HTERT RPE-1 (cell line): Measurements from ENCODE around the gene UBTD1.
"Not testable (repeated sequence)": the region's sequence is repeated elsewhere in the genome, so short reads cannot be mapped to it uniquely, and the experiment has no call there.

ENCODE experiments used
- in situ Hi-C: fragments of 300-500 bp; cut with MboI; formaldehyde crosslinking; loops from 4 replicates; pipeline ENCODE4 v1.14.3; 2020; ENCODE audit warnings: low sequenced_read_pairs

UBTD1 gene

GRCh38 chr10:97498841-97499560 is at the start of gene UBTD1:
TSS of gene UBTD1 (plus strand) at chr10:97498924. CDS start at chr10:97499204, 280 bp downstream.
- in situ Hi-C loops = no loop called here

GRCh38 chr10:97450828-97451227 is 47.9 kb upstream of the UBTD1 start:
- in situ Hi-C loops = no loop called here

DNA sequence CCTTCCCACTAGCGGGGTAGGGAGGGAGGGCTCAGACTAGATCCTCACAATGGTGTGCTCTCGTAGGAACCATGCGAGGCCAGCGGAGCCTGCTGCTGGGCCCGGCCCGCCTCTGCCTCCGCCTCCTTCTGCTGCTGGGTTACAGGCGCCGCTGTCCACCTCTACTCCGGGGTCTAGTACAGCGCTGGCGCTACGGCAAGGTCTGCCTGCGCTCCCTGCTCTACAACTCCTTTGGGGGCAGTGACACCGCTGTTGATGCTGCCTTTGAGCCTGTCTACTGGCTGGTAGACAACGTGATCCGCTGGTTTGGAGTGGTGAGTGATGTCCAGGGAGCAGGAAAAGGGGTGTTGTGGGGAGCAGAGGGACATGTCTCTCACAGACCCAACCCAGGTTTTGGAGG is 47.1 kb upstream of the UBTD1 start:
- in situ Hi-C loops = no loop called here

GRCh38 chr10:97452352-97452751 is 46.4 kb upstream of the UBTD1 start:
- in situ Hi-C loops = no loop called here

DNA sequence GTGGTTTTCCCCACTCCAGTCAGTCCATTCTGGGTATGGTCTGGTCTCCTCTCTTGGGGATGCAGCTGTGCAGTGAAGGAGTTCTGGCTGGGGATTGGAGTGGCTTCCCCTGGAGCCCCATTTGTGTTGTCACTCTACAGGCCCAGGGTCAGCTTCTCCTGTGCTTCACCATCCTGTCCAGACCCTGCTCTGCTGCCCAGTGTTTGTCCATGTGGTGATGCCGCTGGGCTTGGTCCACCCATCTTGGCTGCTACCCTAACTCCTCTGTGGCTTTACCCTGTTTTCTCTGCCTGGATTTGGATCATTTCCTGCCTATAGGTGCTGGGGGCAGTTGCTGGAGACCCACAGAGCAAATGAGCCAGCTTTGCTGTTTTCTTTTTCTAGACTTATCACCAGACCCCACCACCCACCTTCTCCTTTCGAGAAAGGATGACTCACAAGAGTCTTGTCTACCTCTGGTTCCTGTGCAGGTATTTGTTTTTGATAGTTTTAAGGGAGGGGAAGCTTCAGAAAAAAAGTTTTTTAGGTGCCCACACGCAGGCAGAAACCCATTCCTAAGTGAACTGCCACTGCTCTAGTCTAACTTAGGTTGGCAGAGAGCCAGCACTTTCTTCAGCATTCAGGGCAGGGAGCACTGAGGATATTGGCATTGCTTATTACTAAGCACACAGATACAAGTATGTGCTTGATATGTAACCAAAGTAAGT is 44.2 kb upstream of the UBTD1 start:
- in situ Hi-C loops = no loop called here

- in situ Hi-C loops = no loop called here
Observed at GRCh38 chr10:97456034-97456685, 42.6 kb upstream of the UBTD1 start.

GRCh38 chr10:97456686-97457065 is 42.0 kb upstream of the UBTD1 start:
- in situ Hi-C loops = no loop called here

- in situ Hi-C loops = no loop called here
Observed at GRCh38 chr10:97459111-97459510, 39.6 kb upstream of the UBTD1 start.

DNA sequence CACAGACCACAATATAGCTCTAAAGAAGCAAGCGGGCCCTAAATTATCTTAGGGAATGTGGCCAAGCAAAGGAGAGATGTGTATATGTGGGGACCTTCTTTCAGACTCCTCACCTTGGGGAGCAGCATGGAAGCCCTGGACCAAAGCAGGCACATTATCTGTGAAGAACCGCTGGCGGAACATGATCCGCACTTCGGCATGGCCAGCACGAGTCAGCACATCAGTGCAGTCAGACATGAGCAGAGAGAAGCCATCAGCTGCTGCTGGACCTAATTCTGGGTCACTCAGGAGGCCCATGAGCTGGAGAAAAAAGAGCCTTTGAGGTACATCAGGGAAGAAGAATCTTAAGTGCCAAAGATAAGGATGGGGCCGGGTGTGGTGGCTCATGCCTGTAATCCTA is 38.8 kb upstream of the UBTD1 start:
- in situ Hi-C loops = no loop called here

DNA sequence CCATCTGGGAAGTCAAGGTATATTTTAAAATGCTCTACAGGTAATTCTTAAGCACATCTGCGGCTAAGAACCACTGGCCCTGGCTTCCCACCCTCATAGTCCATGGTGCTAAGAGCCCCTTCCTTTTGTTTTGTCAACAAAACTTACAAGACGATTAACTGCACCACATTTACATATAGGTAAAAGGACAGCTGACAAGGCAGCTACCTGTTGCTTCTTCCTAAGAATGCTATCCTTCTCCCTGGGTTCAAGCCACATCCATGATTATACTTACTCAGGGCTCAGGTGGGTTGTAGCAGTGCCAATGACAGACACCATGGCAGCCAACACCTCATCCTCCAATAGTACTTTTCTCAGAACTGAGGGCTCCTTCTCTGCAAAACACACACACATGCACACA is 36.4 kb upstream of the UBTD1 start:
- in situ Hi-C loops = no loop called here

- in situ Hi-C loops = no loop called here
Observed at GRCh38 chr10:97463363-97464132, 35.2 kb upstream of the UBTD1 start.

DNA sequence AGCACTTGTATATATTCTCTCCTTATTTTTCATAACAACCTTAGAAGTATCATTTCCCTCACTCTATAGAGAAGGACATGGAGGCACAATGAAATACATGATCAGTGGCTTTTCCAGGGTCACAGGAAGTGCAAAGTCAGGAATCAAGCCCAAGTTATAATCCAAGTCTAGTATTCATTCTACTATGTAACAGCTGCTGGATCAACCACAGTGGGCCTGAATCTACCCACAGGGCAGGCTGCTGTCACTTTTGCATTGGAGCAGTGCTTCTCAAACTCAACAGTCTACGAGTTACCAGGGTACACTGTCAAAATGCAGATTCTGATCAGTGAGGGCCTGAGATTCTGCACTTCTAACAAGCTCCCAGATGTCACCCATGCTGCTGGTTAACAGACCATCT is 34.5 kb upstream of the UBTD1 start:
- in situ Hi-C loops = no loop called here

GRCh38 chr10:97465982-97466381 is 32.7 kb upstream of the UBTD1 start:
- in situ Hi-C loops = no loop called here

DNA sequence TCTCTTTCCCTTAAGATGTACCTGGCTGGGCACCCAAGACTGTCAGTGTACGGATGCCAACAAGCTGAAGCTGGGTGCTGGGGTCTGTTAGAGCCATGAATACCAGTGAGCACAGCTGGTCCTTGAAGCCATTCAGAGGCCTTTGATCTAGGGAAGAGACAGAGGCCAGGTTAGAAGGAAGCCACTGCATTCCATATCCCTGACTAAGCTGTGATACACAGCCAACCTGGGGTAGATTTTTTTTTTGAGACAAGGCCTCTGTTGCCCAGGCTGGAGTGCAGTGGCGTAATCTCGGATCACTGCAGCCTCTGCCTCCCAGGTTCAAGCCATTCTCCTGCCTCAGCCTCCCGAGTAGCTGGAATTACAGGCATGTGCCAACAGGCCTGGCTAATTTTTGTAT is 32.0 kb upstream of the UBTD1 start:
- in situ Hi-C loops = no loop called here

DNA sequence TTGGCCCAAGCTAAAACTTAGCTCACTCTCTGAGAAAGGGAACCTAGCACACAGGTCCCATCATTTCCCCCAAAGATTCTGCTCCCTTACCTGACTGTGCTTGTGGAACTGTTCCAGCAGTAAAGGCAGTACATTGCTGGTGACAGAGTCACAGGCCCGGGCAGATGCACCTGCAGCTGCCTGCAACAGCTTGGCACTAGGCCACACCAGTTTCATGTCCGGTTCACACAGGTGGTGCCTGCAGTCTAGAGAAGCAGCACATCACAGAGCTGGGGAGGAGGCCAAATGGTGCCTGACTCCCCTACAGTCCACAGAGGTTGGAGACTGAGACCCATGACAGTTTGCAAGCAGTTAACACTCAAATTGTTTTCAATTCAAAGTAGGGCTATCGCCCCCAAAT is 30.6 kb upstream of the UBTD1 start:
- in situ Hi-C loops = no loop called here

DNA sequence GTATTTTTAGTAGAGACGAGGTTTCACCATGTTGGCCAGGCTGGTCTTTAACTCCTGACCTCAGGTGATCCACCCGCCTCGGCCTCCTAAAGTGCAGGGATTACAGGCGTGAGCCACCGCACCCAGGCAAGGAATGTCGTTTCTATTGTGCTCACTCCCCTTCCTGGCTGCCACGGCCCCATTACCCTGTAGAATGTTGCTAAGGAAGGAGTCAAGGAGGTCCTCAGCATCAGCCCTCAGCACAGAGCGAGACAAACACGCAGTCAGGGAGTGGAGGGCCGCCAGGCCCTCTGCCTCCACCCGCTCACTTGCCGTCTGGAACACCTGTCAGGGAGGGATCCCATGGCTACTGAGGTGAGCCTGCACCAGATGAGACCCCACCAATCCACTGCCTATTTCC is 29.9 kb upstream of the UBTD1 start:
- in situ Hi-C loops = not testable (repeated sequence)

GRCh38 chr10:97474918-97475317 is 23.8 kb upstream of the UBTD1 start:
- in situ Hi-C loops = no loop called here

DNA sequence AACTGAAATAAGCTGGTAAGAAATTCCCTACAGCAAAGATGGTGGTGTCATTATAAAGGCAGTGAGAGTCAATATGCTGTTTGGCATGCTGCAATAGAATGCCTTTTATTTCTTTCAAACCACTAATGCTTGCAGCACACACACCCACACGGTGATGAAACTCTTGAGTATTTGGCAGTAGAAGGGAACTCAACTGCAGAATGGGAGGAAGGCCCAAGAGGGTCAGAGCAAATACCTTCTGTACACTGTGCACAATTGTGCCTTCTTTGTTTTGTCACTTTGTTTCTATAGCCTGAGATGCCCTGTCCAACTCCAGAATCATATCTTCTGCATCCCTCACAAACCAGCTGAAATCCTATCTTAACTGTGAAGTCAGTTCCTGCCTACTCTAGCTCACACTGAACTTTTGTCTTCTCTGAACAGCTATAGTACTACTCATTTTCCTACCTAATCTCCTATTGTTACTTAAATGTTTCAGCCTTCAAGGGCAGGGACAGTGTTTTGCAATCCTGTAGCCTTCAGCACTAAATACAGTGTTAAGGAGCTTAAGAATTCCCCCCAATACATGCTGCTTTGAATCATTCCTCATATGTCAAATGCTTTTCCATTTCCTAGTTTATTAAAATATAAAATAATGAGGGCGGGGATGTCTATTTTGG is 22.7 kb upstream of the UBTD1 start:
- in situ Hi-C loops = no loop called here

- in situ Hi-C loops = not testable (repeated sequence)
Observed at GRCh38 chr10:97479410-97479809, 19.3 kb upstream of the UBTD1 start.

DNA sequence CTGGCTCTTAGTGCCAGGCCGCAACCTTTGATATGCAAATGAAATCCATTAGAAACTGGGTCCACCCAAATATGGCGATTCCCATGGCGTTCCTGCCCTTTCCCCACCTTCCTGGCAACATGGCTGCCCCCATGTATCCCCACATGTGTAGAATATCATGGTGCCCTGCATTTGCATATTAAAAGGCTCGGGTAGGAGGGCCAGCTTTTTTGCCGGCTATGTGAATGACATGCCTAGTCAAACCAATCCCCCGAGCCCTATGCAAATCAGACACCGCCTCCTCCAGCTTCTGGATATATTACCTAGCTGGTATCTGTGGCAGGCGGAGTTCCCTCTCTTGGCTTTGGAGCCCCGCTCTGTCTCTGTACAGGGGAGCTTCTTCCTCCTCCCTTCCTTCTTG is 18.8 kb upstream of the UBTD1 start:
- in situ Hi-C loops = no loop called here

- in situ Hi-C loops = no loop called here
Observed at GRCh38 chr10:97481071-97481470, 17.7 kb upstream of the UBTD1 start.
